ENCODE results near the gene STARD5.
"Not testable (repeated sequence)": the region's sequence is repeated elsewhere in the genome, so short reads cannot be mapped to it uniquely, and the experiment has no call there.

The STARD5 gene

GRCh38 chr15:81337241-81337640, 13.3 kb upstream of the STARD5 start:
- DNase-seq (ENCODE audit: low spot score) = no peak

- DNase-seq (ENCODE audit: low spot score) = peak; percentile 31
Measured at GRCh38 chr15:81336568-81336967, 12.6 kb upstream of the STARD5 start.

GRCh38 chr15:81335631-81336030, 11.7 kb upstream of the STARD5 start:
- DNase-seq (ENCODE audit: low spot score) = no peak

- DNase-seq (ENCODE audit: low spot score) = no peak
Measured at GRCh38 chr15:81334768-81335435, 11.0 kb upstream of the STARD5 start.

GRCh38 chr15:81333363-81333762, 9.4 kb upstream of the STARD5 start:
- DNase-seq (ENCODE audit: low spot score) = no peak

GRCh38 chr15:81332326-81332725, 8.4 kb upstream of the STARD5 start:
- no peak for DNase-seq (ENCODE audit: low spot score)

- DNase-seq (ENCODE audit: low spot score) = no peak
Measured at GRCh38 chr15:81331600-81331999, 7.7 kb upstream of the STARD5 start.

- DNase-seq (ENCODE audit: low spot score) = not testable (repeated sequence)
Measured at GRCh38 chr15:81331141-81331540, 7.2 kb upstream of the STARD5 start.

- no peak for DNase-seq (ENCODE audit: low spot score)
Measured at GRCh38 chr15:81330366-81331090, 6.6 kb upstream of the STARD5 start.

GRCh38 chr15:81329446-81329845, 5.5 kb upstream of the STARD5 start:
- DNase-seq (ENCODE audit: low spot score) = no peak

- DNase-seq (ENCODE audit: low spot score) = no peak
Measured at GRCh38 chr15:81327516-81327915, 3.6 kb upstream of the STARD5 start.

GRCh38 chr15:81326466-81327212, 2.7 kb upstream of the STARD5 start:
- DNase-seq (ENCODE audit: low spot score) = no peak

GRCh38 chr15:81323559-81323943, 390 bp downstream of the STARD5 start:
- no peak for DNase-seq (ENCODE audit: low spot score)

- DNase-seq (ENCODE audit: low spot score) = no peak
Measured at GRCh38 chr15:81322676-81323253, 1.2 kb downstream of the STARD5 start.

- no peak for DNase-seq (ENCODE audit: low spot score)
Measured at GRCh38 chr15:81321667-81322066, 2.3 kb downstream of the STARD5 start.

GRCh38 chr15:81317642-81318017, 6.3 kb downstream of the STARD5 start:
- no peak for DNase-seq (ENCODE audit: low spot score)

- DNase-seq (ENCODE audit: low spot score) = no peak
Measured at GRCh38 chr15:81316267-81316666, 7.7 kb downstream of the STARD5 start.

- no peak for DNase-seq (ENCODE audit: low spot score)
Measured at GRCh38 chr15:81315452-81316175, 8.3 kb downstream of the STARD5 start.

GRCh38 chr15:81314378-81314777, 9.6 kb downstream of the STARD5 start:
- DNase-seq (ENCODE audit: low spot score) = no peak

- DNase-seq (ENCODE audit: low spot score) = no peak
Measured at GRCh38 chr15:81313686-81314085, 10.3 kb downstream of the STARD5 start.

- no peak for DNase-seq (ENCODE audit: low spot score)
Measured at GRCh38 chr15:81312790-81313543, 11.0 kb downstream of the STARD5 start.
